ENCODE data around the gene PNKD.

DNA sequence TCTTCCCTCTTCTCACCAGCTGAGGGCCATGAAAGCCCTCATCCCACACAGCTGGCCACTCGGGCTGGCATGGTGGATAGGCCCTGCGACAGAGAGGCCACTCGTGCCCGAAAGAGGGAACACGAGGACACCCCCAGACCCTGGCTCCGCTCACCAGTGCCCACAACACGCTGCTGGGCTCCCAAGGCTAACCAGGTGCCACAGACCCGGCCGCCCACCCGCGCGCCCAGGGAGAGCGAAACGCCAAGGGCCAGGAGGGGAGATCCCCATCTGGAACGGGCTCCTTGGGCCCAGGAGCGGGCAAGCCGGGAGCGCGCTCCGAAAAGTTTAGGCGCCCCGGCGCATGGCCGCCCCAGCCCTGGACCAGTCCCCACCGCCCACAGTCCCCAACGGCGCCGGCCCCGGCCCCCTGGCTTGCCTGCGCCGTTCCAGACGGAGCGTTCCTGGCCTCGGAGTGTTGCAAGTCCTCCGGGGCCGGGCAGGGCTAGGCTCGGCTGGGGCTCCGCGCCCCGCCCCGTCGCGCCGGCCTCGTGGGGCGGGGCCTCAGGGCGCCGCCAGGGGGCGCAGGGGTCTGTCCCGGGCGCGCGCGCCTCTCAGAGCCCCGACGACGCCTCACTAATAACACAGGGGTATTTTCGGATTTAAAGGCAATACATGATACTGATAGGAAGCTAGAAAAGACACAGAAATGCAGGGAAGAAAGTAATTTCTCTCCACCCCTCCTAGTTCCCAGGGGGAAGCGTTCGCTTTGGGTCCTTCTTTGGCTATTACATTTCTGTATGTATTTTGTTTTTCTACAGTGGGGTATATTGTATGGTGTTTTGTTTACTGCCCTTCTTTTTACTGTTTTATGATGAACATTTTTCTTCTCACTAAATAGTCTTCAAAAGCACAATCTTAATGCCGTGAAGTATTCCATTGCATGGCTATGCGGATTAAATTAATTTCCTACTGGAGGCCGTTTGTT is 22.0 kb downstream of the PNKD start, which contains the start of gene TMBIM1:
- TF ChIP-seq, protein P1, sequence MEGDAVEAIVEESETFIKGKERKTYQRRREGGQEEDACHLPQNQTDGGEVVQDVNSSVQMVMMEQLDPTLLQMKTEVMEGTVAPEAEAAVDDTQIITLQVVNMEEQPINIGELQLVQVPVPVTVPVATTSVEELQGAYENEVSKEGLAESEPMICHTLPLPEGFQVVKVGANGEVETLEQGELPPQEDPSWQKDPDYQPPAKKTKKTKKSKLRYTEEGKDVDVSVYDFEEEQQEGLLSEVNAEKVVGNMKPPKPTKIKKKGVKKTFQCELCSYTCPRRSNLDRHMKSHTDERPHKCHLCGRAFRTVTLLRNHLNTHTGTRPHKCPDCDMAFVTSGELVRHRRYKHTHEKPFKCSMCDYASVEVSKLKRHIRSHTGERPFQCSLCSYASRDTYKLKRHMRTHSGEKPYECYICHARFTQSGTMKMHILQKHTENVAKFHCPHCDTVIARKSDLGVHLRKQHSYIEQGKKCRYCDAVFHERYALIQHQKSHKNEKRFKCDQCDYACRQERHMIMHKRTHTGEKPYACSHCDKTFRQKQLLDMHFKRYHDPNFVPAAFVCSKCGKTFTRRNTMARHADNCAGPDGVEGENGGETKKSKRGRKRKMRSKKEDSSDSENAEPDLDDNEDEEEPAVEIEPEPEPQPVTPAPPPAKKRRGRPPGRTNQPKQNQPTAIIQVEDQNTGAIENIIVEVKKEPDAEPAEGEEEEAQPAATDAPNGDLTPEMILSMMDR (IDR thresholded peaks at IDR 0.05) = peak; percentile 89
- TF ChIP-seq EZH2phosphoT487 (IDR thresholded peaks at IDR 0.05) (no peak), EZH2 (IDR thresholded peaks at IDR 0.05) (no peak)

All from neural progenitor cell (in vitro differentiated cells).